Activated T-helper 17 cell treated with anti-CD3 and anti-CD28 coated beads, Interleukin-2, amount 50 U/mL, for 72 hours (primary cell): ENCODE measurements around the gene MYDGF. TPM values are rescaled to one million over a fixed set of nuclear protein-coding genes. Genes with fewer than 3 reads are reported as not detected.

Source experiments
- ATAC-seq: fragments of 150-1000 bp; cut with Tn5 transposase; replicated peaks from 2 replicates; pipeline ENCODE4 v1.10.0; 2021; ENCODE audit warnings: mild to moderate bottlenecking, moderate library complexity
- H3K27ac Mint-ChIP-seq: one replicate; pipeline ENCODE4 v1.8.0; 2022; ENCODE audit warnings: mixed read lengths
- H3K27me3 Mint-ChIP-seq: one replicate; pipeline ENCODE4 v1.8.0; 2022; ENCODE audit warnings: mixed read lengths
- H3K36me3 Mint-ChIP-seq: one replicate; pipeline ENCODE4 v1.8.0; 2022; ENCODE audit warnings: low read depth, mild to moderate bottlenecking, mixed read lengths
- H3K4me1 Mint-ChIP-seq: one replicate; pipeline ENCODE4 v1.8.0; 2022; ENCODE audit warnings: mixed read lengths
- H3K4me3 Mint-ChIP-seq: one replicate; pipeline ENCODE4 v1.8.0; 2022; ENCODE audit warnings: mild to moderate bottlenecking, mixed read lengths
- H3K9me3 Mint-ChIP-seq: one replicate; pipeline ENCODE4 v1.8.0; 2022; ENCODE audit warnings: mixed read lengths
- total RNA-seq, 2 donors: library from RNA; stranded (reverse); gene quantifications; one replicate each; pipeline ENCODE4 v1.2.3, GENCODE V29; 2022

The MYDGF gene
- total RNA-seq, 2 donors from 2014 or later = 47.8 to 79.0 TPM

DNA sequence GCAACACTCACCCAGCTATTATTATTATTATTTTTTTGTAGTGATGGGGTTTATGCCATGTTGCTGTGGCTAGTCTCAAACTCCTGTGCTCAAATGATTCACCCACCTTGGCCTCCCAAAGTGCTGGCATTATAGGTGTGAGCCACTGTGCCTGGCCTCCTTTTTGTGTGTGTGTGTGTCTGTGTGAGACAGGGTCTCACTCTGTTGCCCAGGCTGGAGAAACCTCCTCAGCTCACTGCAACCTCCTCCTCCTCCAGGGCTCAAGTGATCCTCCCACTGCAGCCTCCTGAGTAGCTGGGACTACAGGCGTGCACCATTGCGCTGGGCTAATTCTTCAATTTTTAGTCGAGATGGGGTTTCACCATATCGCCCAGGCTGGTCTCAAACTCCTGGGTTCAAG, 3.6 kb upstream of the MYDGF start:
- H3K36me3 Mint-ChIP-seq = peaks cover 27% of the 10 kb centered on the region
- H3K4me3 Mint-ChIP-seq = no peak overlapping the region
- no peaks in the 10 kb centered on the region for H3K9me3 Mint-ChIP-seq
- H3K4me1 Mint-ChIP-seq = no peaks in the 10 kb centered on the region
- H3K27ac Mint-ChIP-seq = no peak overlapping the region
- no peak for ATAC-seq
- no peaks in the 10 kb centered on the region for H3K27me3 Mint-ChIP-seq

DNA sequence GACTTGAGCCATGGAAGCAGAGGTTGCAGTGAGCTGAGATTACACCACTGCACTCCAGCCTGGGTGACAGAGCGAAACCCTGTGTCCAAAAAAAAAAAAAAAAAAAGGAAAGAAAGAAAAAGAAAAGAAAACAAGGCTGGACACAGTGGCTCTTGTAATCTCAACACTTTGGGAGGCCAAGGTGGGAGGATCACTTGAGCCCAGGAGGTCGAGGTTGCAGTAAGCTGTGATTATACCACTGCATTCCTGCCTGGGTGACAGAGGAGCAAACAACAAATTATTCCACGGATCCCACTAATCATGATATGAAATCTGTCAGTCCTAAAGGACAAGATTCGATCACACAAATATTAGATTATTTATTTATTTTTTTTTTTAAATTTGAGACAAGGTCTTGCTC, 3.1 kb upstream of the MYDGF start:
- Mint-ChIP-seq H3K27ac (no peak overlapping the region), H3K36me3 (peaks cover 29% of the 10 kb centered on the region), H3K27me3 (no peaks in the 10 kb centered on the region), H3K4me1 (no peaks in the 10 kb centered on the region), H3K4me3 (no peak overlapping the region), H3K9me3 (no peaks in the 10 kb centered on the region)
- ATAC-seq = no peak

DNA sequence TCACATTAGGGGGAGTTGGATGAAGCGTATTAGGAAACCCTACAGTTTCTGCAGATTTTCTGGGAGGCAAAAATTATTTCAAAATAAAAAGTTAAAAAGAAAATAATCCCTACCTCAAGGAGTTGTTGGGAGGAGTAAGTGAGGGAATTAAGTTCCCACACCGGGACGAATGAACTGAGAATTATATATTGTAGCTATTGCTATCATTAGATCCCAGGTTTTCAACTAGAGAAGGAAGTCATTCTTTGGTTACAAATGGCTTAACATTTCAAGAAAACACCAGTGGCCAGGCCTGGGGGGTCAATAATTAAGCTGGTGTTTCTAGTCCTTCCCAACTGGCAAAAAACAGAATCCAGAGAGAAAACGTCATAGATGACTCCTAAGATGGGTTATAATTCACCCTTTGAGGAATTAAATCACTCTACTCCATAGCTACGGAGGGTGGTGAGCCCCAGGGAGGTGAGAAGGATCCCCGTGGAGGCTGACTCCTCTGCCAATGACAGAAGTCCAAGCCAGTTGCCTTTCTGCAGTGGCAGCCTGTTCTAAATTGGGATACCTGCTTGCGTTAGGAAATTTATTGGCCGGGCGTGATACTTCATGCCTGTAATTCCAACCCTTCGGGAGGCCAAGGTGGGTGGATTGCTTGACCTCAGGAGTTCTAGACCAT, 1.2 kb upstream of the MYDGF start:
- H3K27me3 Mint-ChIP-seq = no peaks in the 10 kb centered on the region
- no peak for ATAC-seq
- peak overlapping the region; percentile 42 for H3K27ac Mint-ChIP-seq
- no peaks in the 10 kb centered on the region for H3K4me1 Mint-ChIP-seq
- H3K4me3 Mint-ChIP-seq = peak overlapping the region; percentile 87
- H3K36me3 Mint-ChIP-seq = peaks cover 44% of the 10 kb centered on the region
- no peaks in the 10 kb centered on the region for H3K9me3 Mint-ChIP-seq

DNA sequence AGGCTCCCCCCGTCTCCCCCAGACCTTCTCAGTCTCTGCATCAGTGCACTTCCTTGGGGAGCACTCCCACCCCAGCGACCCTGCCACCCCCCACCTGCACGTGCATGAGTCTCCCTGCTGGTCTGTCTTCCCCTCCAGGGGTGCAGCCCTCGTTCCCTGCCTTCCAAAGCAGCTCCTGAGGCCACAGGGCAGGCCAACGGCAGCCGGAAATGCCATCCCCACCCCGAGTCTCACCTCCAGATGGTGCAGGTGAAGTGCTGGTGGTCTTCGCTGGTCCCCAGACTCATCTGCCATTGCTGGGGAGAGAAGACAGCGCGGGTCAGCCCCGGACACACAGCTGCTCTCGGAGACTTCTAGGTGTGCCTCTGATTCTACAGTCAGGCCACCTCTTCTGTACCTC, 5.5 kb downstream of the MYDGF start:
- Mint-ChIP-seq H3K4me3 (no peak overlapping the region), H3K36me3 (peaks cover 86% of the 10 kb centered on the region), H3K9me3 (no peaks in the 10 kb centered on the region), H3K27ac (no peak overlapping the region), H3K27me3 (no peaks in the 10 kb centered on the region), H3K4me1 (no peaks in the 10 kb centered on the region)
- ATAC-seq = no peak

DNA sequence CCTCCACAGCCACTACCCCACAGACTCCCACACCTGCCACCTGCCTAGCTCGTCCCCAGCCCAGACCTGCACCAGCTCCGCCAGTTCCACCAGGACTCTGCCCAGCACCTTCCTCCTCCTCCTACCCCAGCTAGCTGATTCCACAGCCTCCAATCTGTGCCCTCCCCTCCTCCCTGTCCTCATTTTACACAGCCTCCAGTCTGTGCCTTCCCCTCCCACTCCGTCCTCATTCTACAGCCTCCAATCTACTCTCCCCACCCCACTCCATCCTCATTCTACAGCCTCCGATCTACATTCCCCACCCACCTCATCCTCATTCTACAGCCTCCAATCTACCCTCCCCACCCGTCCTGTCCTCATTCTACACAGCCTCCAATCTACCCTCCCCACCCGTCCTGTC, 7.3 kb downstream of the MYDGF start:
- H3K27me3 Mint-ChIP-seq = no peaks in the 10 kb centered on the region
- H3K36me3 Mint-ChIP-seq = peaks cover 86% of the 10 kb centered on the region

DNA sequence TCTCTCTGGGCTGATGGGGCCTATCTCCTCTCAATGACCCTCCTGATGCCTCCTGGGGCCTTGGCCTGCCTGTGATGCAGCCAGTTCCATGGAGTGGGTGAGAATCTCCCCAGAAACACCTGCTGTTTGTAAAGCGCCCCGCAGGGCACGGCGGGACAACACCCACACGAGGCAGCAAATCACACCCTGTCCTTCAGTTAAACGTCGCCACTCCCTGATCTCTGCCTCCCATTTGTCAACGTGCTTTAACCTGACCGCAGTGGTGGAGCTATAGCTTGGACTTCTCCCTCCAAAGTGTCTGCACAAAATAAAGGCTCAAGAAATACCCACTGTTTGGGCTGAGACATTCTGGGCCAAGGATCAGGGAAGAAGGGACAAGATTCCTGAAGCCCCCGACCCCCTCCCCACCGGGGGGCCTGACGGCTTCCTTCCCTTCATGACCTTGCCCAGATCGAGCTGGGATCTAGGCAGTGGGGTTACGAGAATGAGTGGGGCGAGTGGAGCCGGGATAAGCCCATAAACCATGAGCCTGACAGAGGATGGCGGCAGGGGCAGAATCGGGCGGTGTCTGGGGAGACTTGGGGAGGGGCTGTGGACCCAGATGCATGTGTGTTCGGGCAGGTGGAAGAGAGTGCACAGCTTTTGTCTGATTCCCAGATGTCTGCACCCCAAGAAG, 8.0 kb downstream of the MYDGF start:
- H3K27me3 Mint-ChIP-seq = no peaks in the 10 kb centered on the region
- H3K9me3 Mint-ChIP-seq = no peaks in the 10 kb centered on the region
- no peak for ATAC-seq
- no peak overlapping the region for H3K4me3 Mint-ChIP-seq
- H3K36me3 Mint-ChIP-seq = peaks cover 86% of the 10 kb centered on the region
- peak overlapping the region; percentile 82 for H3K27ac Mint-ChIP-seq
- H3K4me1 Mint-ChIP-seq = no peaks in the 10 kb centered on the region

More for the DNA sequence above, 7.3 kb downstream of the MYDGF start:
- no peaks in the 10 kb centered on the region for H3K9me3 Mint-ChIP-seq
- ATAC-seq = no peak
- no peaks in the 10 kb centered on the region for H3K4me1 Mint-ChIP-seq
- no peak overlapping the region for H3K4me3 Mint-ChIP-seq
- peak overlapping the region; percentile 82 for H3K27ac Mint-ChIP-seq

DNA sequence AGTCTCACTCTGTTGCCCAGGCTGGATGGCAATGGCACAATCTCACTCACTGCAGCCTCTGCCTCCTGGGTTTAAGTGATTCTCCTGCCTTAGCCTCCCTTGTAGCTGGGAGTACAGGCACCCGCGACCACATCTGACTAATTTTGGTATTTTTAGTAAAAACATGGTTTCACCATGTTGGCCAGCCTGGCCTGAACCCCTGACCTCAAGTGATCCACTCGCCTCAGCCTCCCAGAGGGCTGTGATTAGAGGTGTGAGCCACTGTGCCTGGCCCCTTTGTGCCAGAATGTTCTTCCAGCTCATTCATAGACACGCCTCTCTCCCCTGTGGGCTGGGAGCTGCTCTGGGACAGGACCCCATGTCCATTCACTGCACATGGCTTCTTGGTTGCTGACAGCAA, 9.1 kb downstream of the MYDGF start:
- peak overlapping the region; percentile 54 for H3K27ac Mint-ChIP-seq
- peak; percentile 62 for ATAC-seq
- H3K36me3 Mint-ChIP-seq = peaks cover 81% of the 10 kb centered on the region
- H3K4me1 Mint-ChIP-seq = no peaks in the 10 kb centered on the region
- H3K4me3 Mint-ChIP-seq = no peak overlapping the region
- H3K27me3 Mint-ChIP-seq = no peaks in the 10 kb centered on the region
- no peaks in the 10 kb centered on the region for H3K9me3 Mint-ChIP-seq

DNA sequence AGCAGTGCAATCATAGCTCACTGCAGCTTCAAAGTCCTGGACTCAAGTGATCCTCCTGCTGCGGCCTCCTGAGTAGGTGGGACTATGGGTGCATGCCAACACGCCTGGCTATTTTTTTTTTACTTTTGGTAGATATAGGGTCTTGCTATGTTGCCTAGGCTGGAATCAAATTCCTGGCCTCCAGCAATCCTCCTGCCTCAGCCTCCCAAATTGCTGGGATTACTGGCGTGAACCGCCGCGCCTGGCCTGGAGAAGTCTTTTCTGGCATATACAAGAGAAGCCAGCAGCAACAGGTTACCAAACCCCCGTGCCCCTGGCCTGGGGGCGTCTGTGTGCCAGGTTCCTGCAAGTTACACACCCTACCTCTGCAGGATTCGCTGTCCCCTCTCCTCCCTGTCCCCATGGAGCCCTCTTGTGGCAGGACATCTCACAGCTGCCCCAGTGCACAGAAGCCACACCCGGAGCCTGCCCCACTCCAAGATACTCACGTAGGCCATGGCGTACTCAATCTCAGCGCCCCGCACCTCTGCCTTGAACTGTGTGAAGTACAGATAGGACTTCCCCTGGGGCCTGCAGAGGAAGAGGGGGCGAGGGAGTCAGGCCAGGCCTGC, 9.9 kb downstream of the MYDGF start:
- no peak overlapping the region for H3K27ac Mint-ChIP-seq
- H3K9me3 Mint-ChIP-seq = no peaks in the 10 kb centered on the region
- ATAC-seq = no peak
- no peaks in the 10 kb centered on the region for H3K4me1 Mint-ChIP-seq
- no peaks in the 10 kb centered on the region for H3K27me3 Mint-ChIP-seq
- H3K36me3 Mint-ChIP-seq = peaks cover 81% of the 10 kb centered on the region
- no peak overlapping the region for H3K4me3 Mint-ChIP-seq

DNA sequence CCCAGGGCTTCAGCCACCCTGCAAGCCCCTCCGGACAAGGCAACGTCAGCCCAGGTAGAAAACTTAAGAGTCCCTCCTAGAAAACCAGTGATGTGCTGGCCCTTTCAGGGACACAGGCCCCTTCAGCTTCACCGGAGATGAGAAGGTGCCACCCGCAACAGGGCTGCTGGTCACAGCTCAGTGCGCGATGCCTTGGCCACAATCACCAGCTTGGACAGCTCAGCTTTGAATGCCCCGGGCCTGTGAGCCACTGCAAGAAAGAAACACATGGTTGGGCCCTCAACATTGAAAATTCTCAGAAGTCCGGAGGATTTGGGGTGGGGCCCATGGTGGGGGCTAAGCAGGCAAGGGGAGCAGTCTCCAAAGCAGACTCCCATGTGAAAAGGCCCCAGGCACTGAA, 12.3 kb downstream of the MYDGF start:
- H3K4me1 Mint-ChIP-seq = no peaks in the 10 kb centered on the region
- ATAC-seq = no peak
- H3K27me3 Mint-ChIP-seq = no peaks in the 10 kb centered on the region
- H3K36me3 Mint-ChIP-seq = peaks cover 81% of the 10 kb centered on the region
- H3K4me3 Mint-ChIP-seq = no peak overlapping the region
- H3K9me3 Mint-ChIP-seq = no peaks in the 10 kb centered on the region
- H3K27ac Mint-ChIP-seq = no peak overlapping the region

DNA sequence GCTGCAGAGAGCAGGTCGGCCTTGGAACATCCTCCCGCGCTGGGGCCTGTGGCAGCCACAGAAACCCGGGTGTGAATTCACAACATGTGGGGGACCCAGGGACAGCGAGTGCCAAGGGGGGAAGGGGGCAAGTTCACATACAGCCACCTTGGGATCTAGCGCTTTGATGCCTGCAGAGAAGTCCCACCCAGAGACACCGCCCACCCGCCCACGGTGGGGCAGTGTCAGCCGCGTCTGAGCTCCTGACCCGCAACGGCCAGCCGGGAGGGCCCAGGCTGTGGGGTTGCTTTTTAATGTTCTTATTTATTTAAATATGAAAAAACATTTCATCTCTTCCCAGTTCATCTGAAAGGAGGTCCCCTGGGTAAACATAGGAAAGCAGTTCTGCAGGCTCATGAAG, 12.9 kb downstream of the MYDGF start:
- Mint-ChIP-seq H3K9me3 (no peaks in the 10 kb centered on the region), H3K4me1 (no peaks in the 10 kb centered on the region), H3K27ac (no peak overlapping the region), H3K27me3 (no peaks in the 10 kb centered on the region), H3K4me3 (no peak overlapping the region), H3K36me3 (peaks cover 76% of the 10 kb centered on the region)
- ATAC-seq = no peak

DNA sequence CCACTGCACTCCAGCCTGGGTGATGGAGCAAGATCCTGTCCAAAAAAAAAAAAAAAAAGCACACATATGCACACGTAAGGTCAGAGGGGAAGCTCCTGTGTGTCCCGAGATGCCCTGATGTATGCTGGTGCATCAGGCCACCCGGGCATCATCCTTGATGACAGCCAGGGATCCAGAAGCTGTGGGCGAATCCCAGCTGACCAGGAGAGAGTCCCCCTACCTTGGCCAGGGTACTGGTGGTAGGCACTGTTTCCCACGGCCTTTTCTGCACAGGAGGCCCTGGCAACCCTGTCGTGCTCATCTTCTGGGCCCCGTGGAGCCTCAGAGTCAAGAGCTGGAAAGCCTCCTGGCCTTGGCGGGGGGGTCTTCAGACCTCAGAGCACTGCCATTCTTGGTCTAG, 14.0 kb downstream of the MYDGF start:
- H3K9me3 Mint-ChIP-seq = no peaks in the 10 kb centered on the region
- peaks cover 64% of the 10 kb centered on the region for H3K36me3 Mint-ChIP-seq
- H3K4me1 Mint-ChIP-seq = no peaks in the 10 kb centered on the region
- no peaks in the 10 kb centered on the region for H3K27me3 Mint-ChIP-seq
- no peak overlapping the region for H3K27ac Mint-ChIP-seq
- no peak overlapping the region for H3K4me3 Mint-ChIP-seq
- no peak for ATAC-seq

DNA sequence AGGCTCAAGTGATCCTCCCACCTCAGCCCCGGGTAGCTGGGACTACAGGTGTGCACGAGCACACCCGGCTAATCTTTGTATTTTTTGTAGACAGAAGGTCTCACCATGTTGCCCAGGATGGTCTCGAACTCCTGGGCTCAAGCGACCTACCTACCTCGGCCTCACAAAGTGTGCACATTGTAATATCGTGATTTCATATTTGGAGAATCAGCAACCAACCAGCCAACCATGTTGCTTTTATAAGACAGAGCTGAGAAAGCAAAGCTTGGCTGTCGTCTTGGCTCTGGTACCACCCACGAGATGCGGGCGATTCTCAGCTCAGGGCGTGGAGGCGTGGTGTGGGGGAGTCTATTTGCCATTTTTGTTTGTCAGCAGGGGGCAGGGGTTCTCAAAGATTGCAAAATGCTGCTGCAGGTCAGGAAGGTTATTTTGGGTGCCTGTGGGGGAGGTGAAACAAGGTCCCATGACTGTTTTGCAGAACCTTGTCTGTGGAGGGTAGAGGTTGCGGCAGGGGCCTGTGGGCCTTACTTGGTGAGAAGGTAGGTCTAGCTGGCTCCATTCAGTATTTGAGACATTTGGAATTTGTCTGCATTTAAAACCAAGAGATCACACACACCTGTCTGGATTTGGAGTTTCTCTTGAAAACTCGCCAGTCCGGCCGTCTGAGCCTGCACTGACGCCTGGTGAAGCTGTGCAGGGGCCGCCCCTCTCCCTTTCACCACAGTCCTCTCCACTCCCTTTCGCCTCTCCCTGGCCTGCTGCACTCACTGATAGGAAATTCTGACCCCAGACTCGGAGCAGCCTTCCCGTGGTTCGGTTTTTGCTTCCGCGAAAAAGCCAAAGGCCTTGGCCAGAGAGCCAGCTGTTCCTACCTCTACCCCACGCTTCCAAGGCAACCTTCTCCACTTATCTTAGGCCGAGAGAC, 15.4 kb downstream of the MYDGF start:
- peaks cover 50% of the 10 kb centered on the region for H3K36me3 Mint-ChIP-seq
- H3K4me3 Mint-ChIP-seq = no peak overlapping the region
- ATAC-seq = no peak
- H3K4me1 Mint-ChIP-seq = no peaks in the 10 kb centered on the region
- H3K27me3 Mint-ChIP-seq = no peaks in the 10 kb centered on the region
- H3K9me3 Mint-ChIP-seq = no peaks in the 10 kb centered on the region
- peak overlapping the region; percentile 2 for H3K27ac Mint-ChIP-seq

DNA sequence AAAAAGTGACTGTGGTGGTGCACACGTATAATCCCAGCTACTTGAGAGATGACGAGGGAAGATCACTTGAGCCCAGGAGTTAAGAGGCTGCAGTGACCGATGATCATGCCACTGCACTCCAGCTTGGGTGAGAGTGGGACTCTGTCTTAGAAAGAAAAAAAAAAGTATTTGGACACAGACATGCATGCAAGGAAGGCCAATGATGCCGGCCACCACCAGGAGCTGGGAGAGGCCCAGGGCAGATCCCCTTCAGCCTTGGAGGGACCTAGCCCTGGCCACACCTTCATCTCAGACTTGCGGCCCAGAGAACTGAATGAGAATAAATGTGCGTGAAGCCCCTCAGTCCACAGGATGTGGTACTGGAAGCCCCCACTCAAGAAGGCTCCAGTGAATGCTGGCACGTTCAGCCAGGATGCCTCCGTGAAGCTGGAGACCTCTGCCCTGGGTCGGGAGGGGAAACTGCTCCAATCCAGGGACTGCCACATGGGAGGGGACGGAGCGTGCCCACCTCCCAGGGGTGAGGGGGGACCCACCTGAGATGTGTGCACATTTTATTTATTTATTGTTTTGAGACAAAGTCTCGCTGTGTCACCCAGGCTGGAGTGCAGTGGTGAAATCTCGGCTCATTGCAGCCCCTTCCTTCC, 16.2 kb downstream of the MYDGF start:
- Mint-ChIP-seq H3K9me3 (no peaks in the 10 kb centered on the region), H3K27me3 (no peaks in the 10 kb centered on the region), H3K4me1 (no peaks in the 10 kb centered on the region), H3K4me3 (no peak overlapping the region), H3K27ac (no peak overlapping the region), H3K36me3 (peaks cover 48% of the 10 kb centered on the region)
- ATAC-seq = no peak

DNA sequence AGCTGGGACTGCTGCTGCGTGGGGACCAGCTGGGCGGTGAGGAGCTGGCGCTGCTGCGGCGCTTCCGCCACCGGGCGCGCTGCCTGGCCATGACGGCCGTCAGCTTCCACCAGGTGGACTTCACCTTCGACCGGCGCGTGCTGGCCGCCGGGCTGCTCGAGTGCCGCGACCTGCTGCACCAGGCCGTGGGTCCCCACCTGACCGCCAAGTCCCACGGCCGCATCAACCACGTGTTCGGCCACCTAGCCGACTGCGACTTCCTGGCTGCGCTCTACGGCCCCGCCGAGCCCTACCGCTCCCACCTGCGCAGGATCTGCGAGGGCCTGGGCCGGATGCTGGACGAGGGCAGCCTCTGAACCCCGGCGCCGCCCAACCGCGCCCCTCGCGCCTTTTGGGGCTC, 18.1 kb downstream of the MYDGF start:
- Mint-ChIP-seq H3K9me3 (no peaks in the 10 kb centered on the region), H3K4me3 (no peak overlapping the region), H3K27ac (no peak overlapping the region), H3K4me1 (no peaks in the 10 kb centered on the region), H3K36me3 (peaks cover 29% of the 10 kb centered on the region), H3K27me3 (no peaks in the 10 kb centered on the region)
- no peak for ATAC-seq
